Stomach (tissue), 4 donors: ENCODE data around the gene LRMDA.

Experiments used
- EP300 ChIP-seq: sonication (generic); formaldehyde crosslinking; IDR thresholded peaks from one replicate; pipeline ENCODE4 v1.6.1; 2017; ENCODE audit warnings: antibody characterized with exemption
- POLR2A ChIP-seq, 4 donors: fragments of 450-650 bp; IDR thresholded peaks; one replicate each; pipeline ENCODE4 v1.6.1; 2016; ENCODE audit warnings: antibody characterized with exemption in 4 of 4, control low read depth in 2 of 4, mild to moderate bottlenecking in 1 of 4, moderate library complexity in 1 of 4
- POLR2AphosphoS5 ChIP-seq, 3 donors: sonication (generic); formaldehyde crosslinking; IDR thresholded peaks; one replicate each; pipeline ENCODE4 v1.6.1; 2016; ENCODE audit warnings: antibody characterized with exemption in 3 of 3
- TF ChIP-seq, protein P1 (sequence below), 7 experiments: fragments of 450-650 bp in 4 of 7; fragments of 200-600 bp in 3 of 7; sonication (generic) in 3 of 7; IDR thresholded peaks; one replicate each; pipeline ENCODE4 v1.5.1; 2016 to 2019; ENCODE audit warnings: antibody characterized with exemption in 7 of 7, control low read depth in 2 of 7, mild to moderate bottlenecking in 1 of 7

DNA sequence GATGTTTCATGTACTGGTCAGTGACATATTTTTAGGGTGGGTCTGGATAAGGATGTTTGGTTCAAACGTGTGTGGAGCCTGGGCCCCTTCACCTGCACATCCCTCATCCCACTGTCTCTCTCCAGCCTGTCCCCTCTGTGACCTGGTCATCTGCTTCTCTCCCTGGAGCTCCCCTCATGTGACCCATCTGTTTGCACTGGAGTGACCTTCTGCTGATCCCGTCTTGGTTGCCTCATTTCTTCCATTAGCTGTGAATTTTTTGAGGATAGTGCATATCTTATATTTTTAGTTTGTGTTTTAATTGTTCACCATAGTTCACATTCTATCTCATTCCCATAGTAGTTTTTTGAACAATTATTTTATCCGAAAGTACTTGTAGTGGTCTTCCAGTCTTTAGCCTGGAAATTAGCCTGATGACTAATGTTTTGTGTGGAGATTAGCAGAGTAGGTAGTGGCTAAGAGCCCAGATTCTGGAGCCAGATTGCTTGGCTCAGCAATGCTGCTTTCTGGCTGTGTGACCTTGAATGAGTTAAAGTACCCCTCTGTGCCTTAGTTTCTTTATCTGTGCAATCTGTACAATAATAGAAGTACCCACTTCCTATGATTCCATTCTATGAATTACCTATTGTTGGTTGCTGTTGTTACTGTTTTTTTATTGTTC is 224.5 kb downstream of the LRMDA start:
- TF ChIP-seq, protein P1, sequence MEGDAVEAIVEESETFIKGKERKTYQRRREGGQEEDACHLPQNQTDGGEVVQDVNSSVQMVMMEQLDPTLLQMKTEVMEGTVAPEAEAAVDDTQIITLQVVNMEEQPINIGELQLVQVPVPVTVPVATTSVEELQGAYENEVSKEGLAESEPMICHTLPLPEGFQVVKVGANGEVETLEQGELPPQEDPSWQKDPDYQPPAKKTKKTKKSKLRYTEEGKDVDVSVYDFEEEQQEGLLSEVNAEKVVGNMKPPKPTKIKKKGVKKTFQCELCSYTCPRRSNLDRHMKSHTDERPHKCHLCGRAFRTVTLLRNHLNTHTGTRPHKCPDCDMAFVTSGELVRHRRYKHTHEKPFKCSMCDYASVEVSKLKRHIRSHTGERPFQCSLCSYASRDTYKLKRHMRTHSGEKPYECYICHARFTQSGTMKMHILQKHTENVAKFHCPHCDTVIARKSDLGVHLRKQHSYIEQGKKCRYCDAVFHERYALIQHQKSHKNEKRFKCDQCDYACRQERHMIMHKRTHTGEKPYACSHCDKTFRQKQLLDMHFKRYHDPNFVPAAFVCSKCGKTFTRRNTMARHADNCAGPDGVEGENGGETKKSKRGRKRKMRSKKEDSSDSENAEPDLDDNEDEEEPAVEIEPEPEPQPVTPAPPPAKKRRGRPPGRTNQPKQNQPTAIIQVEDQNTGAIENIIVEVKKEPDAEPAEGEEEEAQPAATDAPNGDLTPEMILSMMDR (IDR thresholded peaks at IDR 0.05): no peak
- TF ChIP-seq POLR2A (IDR thresholded peaks at IDR 0.05) (no peak), POLR2AphosphoS5 (IDR thresholded peaks at IDR 0.05) (no peak), EP300 (no peak)
